ENCODE measurements around the gene ZKSCAN1.

ZKSCAN1 gene

GRCh38 chr7:100089458-100090196 lies 74.2 kb downstream of the ZKSCAN1 start:
- TF ChIP-seq POLR2A (IDR thresholded peaks at IDR 0.05; ENCODE audit: low read length) (no peak), GATA1 (IDR thresholded peaks at IDR 0.05; ENCODE audit: low read depth, low read length) (no peak)
- DNase-seq: no peak

GRCh38 chr7:100090527-100091410 lies 75.4 kb downstream of the ZKSCAN1 start:
- TF ChIP-seq POLR2A (IDR thresholded peaks at IDR 0.05; ENCODE audit: low read length): no peak
- no peak for TF ChIP-seq GATA1 (IDR thresholded peaks at IDR 0.05; ENCODE audit: low read depth, low read length)
- DNase-seq: no peak

Data from erythroblast (primary cell).